GM18867 (cell line): Measurements from ENCODE around the gene PIGO.

Source experiments
- ATAC-seq: cut with Tn5 transposase; IDR thresholded peaks from one replicate; pipeline ENCODE4 v1.9.1; 2021; ENCODE audit warnings: mild to moderate bottlenecking, moderate library complexity; ENCODE audit not compliant: unreplicated experiment

Gene PIGO

GRCh38 chr9:35096035-35096849 lies at the start of gene PIGO:
PIGO (minus strand) TSS chr9:35096591; CDS start chr9:35095565, 1,026 bp downstream.
- ATAC-seq = peak; percentile 85

GRCh38 chr9:35142037-35142436 lies 45.6 kb upstream of the PIGO start:
- no peak for ATAC-seq

- ATAC-seq = no peak
Measured at GRCh38 chr9:35140093-35140492, 43.7 kb upstream of the PIGO start.

DNA sequence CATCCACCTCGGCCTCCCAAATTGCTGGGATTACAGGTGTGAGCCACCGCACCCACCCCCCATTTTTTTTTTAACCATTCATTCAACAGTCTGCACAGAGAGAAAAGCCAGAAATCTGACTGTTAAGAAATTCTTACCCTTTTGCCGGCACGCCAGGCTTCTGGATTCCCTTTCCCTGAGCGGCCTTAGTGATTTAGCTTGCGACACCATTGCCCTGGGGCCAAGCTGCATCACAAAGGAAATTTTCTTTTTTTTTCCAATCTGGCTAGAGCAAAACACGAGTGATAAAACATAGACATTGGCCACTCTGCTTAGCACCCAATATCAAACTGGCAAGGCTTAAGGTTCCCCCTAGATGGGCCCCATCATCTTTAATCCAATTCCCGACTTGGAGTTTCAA lies 40.5 kb upstream of the PIGO start:
- no peak for ATAC-seq

GRCh38 chr9:35135988-35136387 lies 39.6 kb upstream of the PIGO start:
- no peak for ATAC-seq

DNA sequence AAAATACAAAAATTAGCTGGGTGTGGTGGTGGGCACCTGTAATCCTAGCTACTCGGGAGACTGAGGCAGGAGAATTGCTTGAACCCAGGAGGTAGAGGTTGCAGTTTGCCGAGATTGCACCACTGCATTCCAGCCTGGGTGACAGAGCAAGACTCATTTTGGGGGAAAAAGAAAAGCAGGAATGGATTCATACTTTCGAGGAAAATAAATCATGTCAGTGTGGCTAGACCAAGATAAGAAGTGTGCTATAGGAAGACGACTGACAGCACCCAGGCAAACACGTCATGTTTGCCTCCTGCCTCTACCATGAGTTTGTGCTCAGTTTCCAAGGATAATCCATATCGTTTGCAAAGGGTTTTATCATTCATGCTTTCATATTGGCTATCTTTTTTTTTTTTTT lies 38.5 kb upstream of the PIGO start:
- ATAC-seq = no peak

- peak; percentile 38 for ATAC-seq
Measured at GRCh38 chr9:35116898-35117551, 20.6 kb upstream of the PIGO start.

GRCh38 chr9:35116539-35116897 lies 20.1 kb upstream of the PIGO start:
- no peak for ATAC-seq

DNA sequence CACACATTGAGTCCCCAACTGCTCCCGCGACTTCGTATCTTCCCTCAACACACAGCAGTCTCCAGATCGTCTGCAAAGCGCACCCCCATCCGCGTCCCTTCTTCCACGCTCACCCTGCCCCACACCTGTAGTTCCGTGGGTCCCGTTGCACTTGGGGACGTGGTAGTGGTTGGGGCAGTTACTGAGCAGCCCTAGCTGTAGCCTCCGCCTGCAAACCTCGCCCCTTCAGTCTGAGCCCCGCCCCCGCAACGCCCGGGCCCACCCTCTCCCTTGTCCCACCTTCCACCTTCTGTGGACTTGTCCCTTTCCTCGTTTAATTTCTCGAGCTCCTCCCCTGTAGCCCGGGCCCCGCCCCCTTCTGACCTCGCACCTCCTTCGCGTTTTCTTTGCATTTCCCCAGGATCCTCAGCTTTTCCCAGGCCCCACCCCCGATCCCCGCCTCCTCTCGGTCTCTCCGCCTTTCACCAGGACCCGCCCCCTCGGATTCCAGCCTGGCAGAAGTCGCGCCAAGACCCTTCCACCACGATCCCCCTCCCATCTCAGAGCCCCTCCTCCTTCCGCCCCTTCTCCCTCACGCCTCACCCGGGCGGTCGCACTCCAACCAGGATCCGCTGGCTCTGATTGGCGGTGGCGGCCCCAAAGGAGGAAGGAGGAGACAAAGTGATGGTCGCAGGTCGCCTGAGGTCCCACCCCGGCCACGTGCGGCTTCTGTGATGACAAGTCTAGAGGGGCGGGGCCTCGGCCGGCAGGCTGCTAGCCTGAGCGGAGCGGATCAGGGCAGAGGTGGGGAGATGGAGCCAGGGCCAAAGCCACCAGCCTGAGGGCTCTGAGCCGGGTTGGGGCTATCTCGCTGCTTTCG lies 19.5 kb upstream of the PIGO start, which contains the start of gene ATOSB:
TSS of gene ATOSB (minus strand) at position 183 of the 859 bp plus-strand sequence. CDS start 7,588 bp downstream, outside the sequence.
- peak; percentile 65 for ATAC-seq

DNA sequence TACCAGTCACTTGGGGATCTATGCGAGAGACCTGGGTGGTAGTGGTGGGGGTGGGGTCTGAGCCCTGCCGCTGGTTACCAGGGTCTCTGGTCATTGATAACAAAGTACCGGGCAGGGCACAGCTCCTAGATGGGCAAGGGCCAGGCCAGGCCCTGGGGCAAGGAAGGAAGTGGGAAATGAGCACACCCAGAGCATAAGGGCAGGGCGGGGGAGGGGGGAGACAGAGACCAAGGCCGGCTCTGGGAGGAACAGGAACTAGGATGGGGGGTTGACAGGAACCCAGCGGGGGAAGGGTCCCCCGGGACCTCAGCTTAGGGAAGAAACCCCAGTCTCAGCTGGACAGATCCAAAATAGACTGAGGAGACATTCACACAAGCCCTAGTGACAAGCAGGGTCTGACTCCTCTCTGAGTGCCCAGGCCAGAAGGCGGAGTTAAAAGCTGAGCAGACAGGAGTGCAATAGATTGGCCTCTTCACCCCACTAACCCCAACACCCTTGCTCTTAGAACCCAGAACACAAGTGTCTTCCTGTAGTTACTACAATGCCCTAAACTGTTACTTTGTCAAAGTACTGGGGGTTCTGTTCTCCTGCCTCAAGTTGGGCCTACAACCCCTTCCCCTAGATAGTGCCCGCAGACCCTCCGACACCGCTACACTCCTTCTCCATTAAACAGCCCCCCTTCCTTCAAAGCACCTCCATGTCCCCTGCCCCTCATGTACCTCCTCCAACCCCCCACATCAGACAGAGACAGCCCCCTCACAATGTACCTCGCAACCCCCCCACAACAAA lies 18.6 kb upstream of the PIGO start:
- no peak for ATAC-seq

DNA sequence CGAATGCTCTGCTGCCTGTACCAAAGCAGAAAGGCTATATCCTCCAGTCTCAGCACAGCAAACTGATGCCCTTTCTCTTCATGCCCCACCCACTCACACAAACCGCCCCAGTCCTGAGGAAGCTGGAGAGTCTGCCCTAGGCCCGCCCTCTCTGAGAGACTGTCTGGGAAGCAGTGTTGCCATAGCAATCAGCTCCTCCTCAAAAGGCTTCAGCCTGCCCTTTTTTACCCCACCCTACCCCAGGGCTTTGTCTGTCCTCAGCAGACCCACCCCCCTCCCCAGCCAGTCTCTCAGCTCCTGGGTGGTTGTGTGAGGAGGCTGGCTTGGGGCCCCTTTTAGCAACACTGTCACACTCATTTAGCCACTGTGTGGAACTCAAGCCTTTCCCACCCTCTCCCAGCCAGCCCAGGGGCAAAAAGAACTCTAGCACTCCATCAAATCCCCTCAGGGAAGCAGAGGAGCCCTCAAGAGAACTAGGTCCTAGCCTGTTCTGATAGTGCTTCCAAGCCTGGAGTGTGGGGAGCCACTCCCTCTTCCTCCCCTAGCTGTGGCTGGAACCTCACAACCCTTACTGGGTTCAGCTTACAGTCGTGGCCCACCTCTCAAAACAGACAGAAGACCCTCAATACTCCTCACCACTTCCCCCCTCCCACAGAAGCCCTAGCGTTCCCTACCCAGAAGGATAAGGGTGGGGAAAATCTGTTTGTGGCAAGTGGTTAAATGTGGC lies 17.9 kb upstream of the PIGO start:
- ATAC-seq = no peak

DNA sequence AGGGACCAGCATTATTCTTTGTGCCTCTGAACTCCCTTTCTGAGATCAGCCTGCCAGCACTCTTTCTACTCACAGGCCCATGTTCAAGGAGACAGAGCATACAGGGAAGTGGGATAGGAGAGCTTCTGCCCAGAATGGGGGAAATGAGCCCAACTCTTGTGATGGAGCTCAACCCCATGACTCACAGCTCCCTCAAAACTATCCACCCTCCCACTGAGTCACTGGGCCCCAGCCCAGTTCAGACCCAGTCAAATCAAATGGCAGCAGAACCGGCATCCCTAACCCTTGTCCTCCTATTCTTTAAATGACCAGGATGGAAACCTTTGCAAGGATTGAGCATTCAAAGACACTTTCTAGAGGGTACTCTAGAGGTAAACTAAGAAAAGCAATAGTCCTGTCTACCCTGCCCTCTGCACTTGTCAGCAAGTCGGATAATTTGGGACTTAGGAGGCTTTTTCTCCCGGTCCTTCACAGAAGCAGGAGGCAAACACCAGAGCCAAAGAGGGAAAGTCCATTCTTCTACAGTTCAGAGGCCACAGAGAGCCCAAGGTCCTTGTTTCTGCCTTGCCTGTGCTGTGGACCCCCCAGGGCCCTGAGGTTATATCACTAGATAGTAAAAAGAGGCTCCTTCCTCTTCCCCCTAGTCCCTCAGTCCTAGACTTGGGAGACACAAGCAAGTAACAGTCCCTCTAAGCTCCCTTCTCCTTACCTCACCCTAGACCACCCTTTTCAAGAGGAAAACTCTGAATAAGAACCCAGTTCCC lies 16.0 kb upstream of the PIGO start:
- ATAC-seq = no peak

DNA sequence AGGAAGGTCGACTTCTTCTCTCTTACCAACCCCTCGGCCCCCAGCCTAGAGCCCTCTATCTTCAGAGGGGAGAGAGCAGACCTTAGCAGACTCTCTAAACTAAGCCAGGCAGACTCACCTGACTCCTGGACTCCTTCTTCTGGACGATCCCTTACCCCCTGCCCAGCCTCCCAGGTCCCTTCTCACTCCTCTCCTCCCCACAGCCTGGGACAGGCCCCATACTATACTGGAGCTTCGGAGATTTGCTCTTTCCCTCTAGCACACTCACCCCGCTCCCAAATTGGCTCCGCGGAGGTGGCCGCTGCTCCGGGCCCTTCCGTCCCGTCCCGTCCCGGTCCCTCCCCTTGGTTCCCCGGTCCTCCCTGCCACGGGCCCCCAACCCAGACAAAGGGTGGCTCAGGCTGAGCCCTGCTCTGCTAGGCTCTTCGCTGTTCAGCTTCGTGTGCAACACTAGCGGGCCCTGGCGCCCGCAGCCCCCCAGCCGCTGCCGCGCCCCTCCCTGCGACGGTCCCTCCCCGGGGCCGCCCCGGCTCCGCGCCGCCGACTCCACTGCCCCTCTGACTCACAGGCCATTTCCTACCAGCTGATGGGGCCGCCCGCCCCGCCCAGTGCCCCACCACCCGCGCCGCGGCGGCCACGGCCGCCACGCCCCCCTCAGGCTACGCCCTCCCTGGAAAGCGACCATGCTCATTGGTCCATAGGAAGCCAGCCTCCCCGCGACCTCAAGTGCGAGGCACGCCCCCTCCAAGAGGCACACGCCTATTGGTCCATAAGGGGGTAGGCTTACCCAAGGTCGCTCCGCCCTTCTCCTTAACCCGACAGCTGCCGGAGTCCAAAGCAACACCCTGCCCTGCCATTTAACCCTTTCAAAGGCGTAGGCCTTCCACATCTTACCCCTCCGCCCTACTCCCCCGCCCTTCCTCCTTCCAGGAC lies 14.9 kb upstream of the PIGO start:
- ATAC-seq = peak; percentile 72

DNA sequence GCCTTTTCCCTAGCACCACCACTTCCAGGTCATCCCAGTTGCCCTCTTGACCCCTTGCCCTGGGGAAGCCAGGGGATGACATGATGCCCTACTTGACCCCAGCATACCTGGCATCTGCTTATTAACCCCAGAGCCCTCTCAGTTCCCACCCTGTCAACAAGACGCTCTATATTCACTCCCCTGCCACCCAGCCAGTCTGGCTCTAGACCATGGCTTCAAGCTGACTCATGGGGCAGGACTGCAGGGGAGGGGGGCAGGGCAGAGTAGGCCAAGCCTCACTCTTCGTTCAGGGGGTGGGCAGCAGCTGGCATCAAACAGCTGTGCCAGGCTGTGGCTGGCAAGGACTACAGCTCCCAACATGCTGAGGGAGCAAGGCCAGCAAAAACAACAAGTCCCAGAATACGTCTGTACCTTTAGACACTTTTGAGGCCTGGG lies 14.0 kb upstream of the PIGO start:
- ATAC-seq = no peak

DNA sequence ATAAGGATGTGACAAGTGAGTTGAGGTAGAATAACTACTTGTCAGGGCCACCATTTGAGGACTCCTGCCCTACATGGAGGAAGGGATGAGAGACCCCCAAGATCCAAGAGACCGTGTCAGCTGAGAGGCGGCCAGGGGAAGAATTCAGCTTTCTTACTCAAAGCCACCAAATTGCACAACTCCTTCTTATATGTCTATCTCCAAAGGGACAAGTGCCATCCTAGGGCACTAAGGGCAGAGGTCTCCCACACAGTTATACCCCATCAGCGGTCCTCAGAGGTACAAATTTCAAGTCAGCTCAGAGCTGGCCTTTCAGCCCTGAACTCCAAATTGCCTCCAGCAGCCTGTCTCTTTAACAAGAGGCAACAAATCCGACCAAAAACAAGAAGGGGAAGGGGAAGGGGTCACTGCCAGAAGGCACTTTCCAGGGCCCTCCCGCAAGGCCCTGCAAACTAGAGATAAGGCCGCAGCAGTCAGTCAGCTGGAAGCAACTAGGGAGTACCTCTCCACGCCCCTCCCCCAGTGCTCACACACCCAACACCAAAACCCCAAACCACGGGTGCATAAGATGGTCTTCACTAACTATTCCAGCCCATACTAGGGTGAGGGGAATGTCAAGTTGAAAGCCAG lies 12.7 kb upstream of the PIGO start:
- ATAC-seq = no peak

- ATAC-seq = no peak
Measured at GRCh38 chr9:35108461-35108860, 12.1 kb upstream of the PIGO start.
